HG02938 (cell line): ENCODE results near the gene S100A14.
A peak's percentile ranks its signal among the peaks of the same experiment; 100 is the strongest.

Experiments used
- ATAC-seq: cut with Tn5 transposase; IDR thresholded peaks from one replicate; pipeline ENCODE4 v1.9.1; 2021; ENCODE audit warnings: mild to moderate bottlenecking, moderate library complexity; ENCODE audit not compliant: unreplicated experiment

The S100A14 gene

GRCh38 chr1:153616144-153616916, at the start of gene S100A14:
Gene S100A14 (minus strand): TSS chr1:153616325. CDS start chr1:153615858, 467 bp downstream.
- ATAC-seq: no peak

GRCh38 chr1:153663211-153663610, 47.1 kb upstream of the S100A14 start:
- ATAC-seq: no peak

- no peak for ATAC-seq
Observed at GRCh38 chr1:153662269-153662668, 46.1 kb upstream of the S100A14 start.

- no peak for ATAC-seq
Observed at GRCh38 chr1:153661111-153661708, 45.1 kb upstream of the S100A14 start.

GRCh38 chr1:153659656-153660055, 43.5 kb upstream of the S100A14 start:
- no peak for ATAC-seq

- ATAC-seq: no peak
Observed at GRCh38 chr1:153659175-153659534, 43.0 kb upstream of the S100A14 start.

GRCh38 chr1:153658400-153659174, 42.5 kb upstream of the S100A14 start, which contains the start of gene SNAPIN:
Gene SNAPIN (plus strand): TSS chr1:153658703. CDS start chr1:153658744, 41 bp downstream.
- peak; percentile 92 for ATAC-seq

- no peak for ATAC-seq
Observed at GRCh38 chr1:153655333-153655732, 39.2 kb upstream of the S100A14 start.

- ATAC-seq: no peak
Observed at GRCh38 chr1:153652805-153653500, 36.8 kb upstream of the S100A14 start.

- ATAC-seq: no peak
Observed at GRCh38 chr1:153651771-153652170, 35.6 kb upstream of the S100A14 start.

GRCh38 chr1:153649863-153650235, 33.7 kb upstream of the S100A14 start:
- ATAC-seq: no peak

- no peak for ATAC-seq
Observed at GRCh38 chr1:153649137-153649862, 33.2 kb upstream of the S100A14 start.

GRCh38 chr1:153648000-153648643, 32.0 kb upstream of the S100A14 start:
- ATAC-seq: no peak

- ATAC-seq: no peak
Observed at GRCh38 chr1:153647346-153647714, 31.2 kb upstream of the S100A14 start.

GRCh38 chr1:153646672-153647345, 30.7 kb upstream of the S100A14 start:
- no peak for ATAC-seq

GRCh38 chr1:153643816-153644215, 27.7 kb upstream of the S100A14 start:
- ATAC-seq: no peak

GRCh38 chr1:153643100-153643499, 27.0 kb upstream of the S100A14 start:
- no peak for ATAC-seq

GRCh38 chr1:153642161-153642560, 26.0 kb upstream of the S100A14 start:
- ATAC-seq: no peak

GRCh38 chr1:153640861-153641260, 24.7 kb upstream of the S100A14 start:
- no peak for ATAC-seq
